T-helper 1 cell treated with Interleukin-12 subunit alpha and Interleukin-12 subunit beta and Interleukin-4 antibody, amounts not matched to agents 30 μg/mL and 1 μg/mL, for 36 hours (primary cell): Measurements from ENCODE around the gene RTN4IP1.
"Not testable (repeated sequence)": the region's sequence is repeated elsewhere in the genome, so short reads cannot be mapped to it uniquely, and the experiment has no call there.

Experiments used
- H3K27ac Mint-ChIP-seq: one replicate; pipeline ENCODE4 v1.8.0; 2021; ENCODE audit warnings: mild to moderate bottlenecking, mixed read lengths
- H3K27me3 Mint-ChIP-seq: one replicate; pipeline ENCODE4 v1.8.0; 2021; ENCODE audit warnings: low read depth, mixed read lengths
- H3K36me3 Mint-ChIP-seq: one replicate; pipeline ENCODE4 v1.8.0; 2021; ENCODE audit warnings: low read depth, mixed read lengths
- H3K4me1 Mint-ChIP-seq: one replicate; pipeline ENCODE4 v1.8.0; 2021; ENCODE audit warnings: low read depth, mixed read lengths
- H3K4me3 Mint-ChIP-seq: one replicate; pipeline ENCODE4 v1.8.0; 2021; ENCODE audit warnings: mild to moderate bottlenecking, moderate library complexity, mixed read lengths
- H3K9me3 Mint-ChIP-seq: one replicate; pipeline ENCODE4 v1.8.0; 2021; ENCODE audit warnings: mixed read lengths

The RTN4IP1 gene

GRCh38 chr6:106555767-106556166 is 73.5 kb downstream of the RTN4IP1 start:
- peaks cover 45% of the 10 kb centered on the region for H3K36me3 Mint-ChIP-seq
- H3K9me3 Mint-ChIP-seq = peaks cover 4% of the 10 kb centered on the region
- H3K4me1 Mint-ChIP-seq = peaks cover 4% of the 10 kb centered on the region
- H3K27me3 Mint-ChIP-seq = no peaks in the 10 kb centered on the region
- no peak overlapping the region for H3K4me3 Mint-ChIP-seq
- H3K27ac Mint-ChIP-seq = no peak overlapping the region

GRCh38 chr6:106553440-106553839 is 75.9 kb downstream of the RTN4IP1 start:
- Mint-ChIP-seq H3K36me3 (peaks cover 53% of the 10 kb centered on the region), H3K4me3 (no peak overlapping the region), H3K27ac (no peak overlapping the region), H3K27me3 (no peaks in the 10 kb centered on the region), H3K9me3 (peaks cover 4% of the 10 kb centered on the region), H3K4me1 (peaks cover 4% of the 10 kb centered on the region)

- Mint-ChIP-seq H3K27ac (no peak overlapping the region), H3K4me1 (peaks cover 19% of the 10 kb centered on the region), H3K9me3 (peaks cover 4% of the 10 kb centered on the region), H3K27me3 (no peaks in the 10 kb centered on the region), H3K36me3 (peaks cover 57% of the 10 kb centered on the region), H3K4me3 (no peak overlapping the region)
These were observed 78.1 kb downstream of the RTN4IP1 start for GRCh38 chr6:106551155-106551554.

- Mint-ChIP-seq H3K27me3 (no peaks in the 10 kb centered on the region), H3K4me1 (peaks cover 25% of the 10 kb centered on the region), H3K4me3 (no peak overlapping the region), H3K36me3 (peaks cover 63% of the 10 kb centered on the region), H3K27ac (no peak overlapping the region), H3K9me3 (peaks cover 4% of the 10 kb centered on the region)
These were observed 79.8 kb downstream of the RTN4IP1 start for GRCh38 chr6:106549521-106549920.

- H3K27me3 Mint-ChIP-seq, H3K27ac Mint-ChIP-seq, H3K9me3 Mint-ChIP-seq, H3K4me3 Mint-ChIP-seq: not testable (repeated sequence)
- peaks cover 68% of the 10 kb centered on the region for H3K36me3 Mint-ChIP-seq
- peaks cover 25% of the 10 kb centered on the region for H3K4me1 Mint-ChIP-seq
These were observed 80.3 kb downstream of the RTN4IP1 start for GRCh38 chr6:106548926-106549455.

- no peak overlapping the region for H3K27ac Mint-ChIP-seq
- no peak overlapping the region for H3K4me3 Mint-ChIP-seq
- H3K36me3 Mint-ChIP-seq = peaks cover 62% of the 10 kb centered on the region
- peaks cover 25% of the 10 kb centered on the region for H3K4me1 Mint-ChIP-seq
- peaks cover 4% of the 10 kb centered on the region for H3K9me3 Mint-ChIP-seq
- H3K27me3 Mint-ChIP-seq = no peaks in the 10 kb centered on the region
These were observed 81.5 kb downstream of the RTN4IP1 start for GRCh38 chr6:106547601-106548453.

- peaks cover 4% of the 10 kb centered on the region for H3K9me3 Mint-ChIP-seq
- H3K27ac Mint-ChIP-seq = no peak overlapping the region
- H3K4me3 Mint-ChIP-seq = no peak overlapping the region
- H3K4me1 Mint-ChIP-seq = peaks cover 22% of the 10 kb centered on the region
- no peaks in the 10 kb centered on the region for H3K27me3 Mint-ChIP-seq
- peaks cover 59% of the 10 kb centered on the region for H3K36me3 Mint-ChIP-seq
These were observed 82.4 kb downstream of the RTN4IP1 start for GRCh38 chr6:106546691-106547414.

- H3K4me1 Mint-ChIP-seq = peaks cover 21% of the 10 kb centered on the region
These were observed 83.0 kb downstream of the RTN4IP1 start for GRCh38 chr6:106546261-106546690.

GRCh38 chr6:106540907-106541306 is 88.4 kb downstream of the RTN4IP1 start:
- Mint-ChIP-seq H3K27me3 (no peaks in the 10 kb centered on the region), H3K4me1 (peaks cover 29% of the 10 kb centered on the region), H3K9me3 (no peaks in the 10 kb centered on the region), H3K36me3 (peaks cover 35% of the 10 kb centered on the region), H3K4me3 (no peak overlapping the region), H3K27ac (no peak overlapping the region)

More at GRCh38 chr6:106546261-106546690, 83.0 kb downstream of the RTN4IP1 start:
- no peak overlapping the region for H3K4me3 Mint-ChIP-seq
- H3K27ac Mint-ChIP-seq = no peak overlapping the region
- peaks cover 53% of the 10 kb centered on the region for H3K36me3 Mint-ChIP-seq
- no peaks in the 10 kb centered on the region for H3K27me3 Mint-ChIP-seq
- peaks cover 3% of the 10 kb centered on the region for H3K9me3 Mint-ChIP-seq

- Mint-ChIP-seq H3K27me3 (no peaks in the 10 kb centered on the region), H3K27ac (no peak overlapping the region), H3K4me1 (peaks cover 28% of the 10 kb centered on the region), H3K9me3 (no peaks in the 10 kb centered on the region), H3K4me3 (no peak overlapping the region), H3K36me3 (peaks cover 33% of the 10 kb centered on the region)
These were observed 88.9 kb downstream of the RTN4IP1 start for GRCh38 chr6:106540432-106540831.

- no peak overlapping the region for H3K27ac Mint-ChIP-seq
- no peak overlapping the region for H3K4me3 Mint-ChIP-seq
- H3K36me3 Mint-ChIP-seq = peaks cover 30% of the 10 kb centered on the region
- no peaks in the 10 kb centered on the region for H3K27me3 Mint-ChIP-seq
- H3K9me3 Mint-ChIP-seq = no peaks in the 10 kb centered on the region
- H3K4me1 Mint-ChIP-seq = peaks cover 31% of the 10 kb centered on the region
These were observed 89.4 kb downstream of the RTN4IP1 start for GRCh38 chr6:106539936-106540335.

- no peaks in the 10 kb centered on the region for H3K27me3 Mint-ChIP-seq
- peaks cover 34% of the 10 kb centered on the region for H3K36me3 Mint-ChIP-seq
- H3K4me3 Mint-ChIP-seq = peak overlapping the region; percentile 16
- H3K27ac Mint-ChIP-seq = peak overlapping the region; percentile 35
- peaks cover 45% of the 10 kb centered on the region for H3K4me1 Mint-ChIP-seq
- H3K9me3 Mint-ChIP-seq = no peaks in the 10 kb centered on the region
These were observed 91.2 kb downstream of the RTN4IP1 start for GRCh38 chr6:106538145-106538544.

GRCh38 chr6:106537662-106538061 is 91.6 kb downstream of the RTN4IP1 start:
- Mint-ChIP-seq H3K27me3 (no peaks in the 10 kb centered on the region), H3K4me1 (peaks cover 48% of the 10 kb centered on the region), H3K36me3 (peaks cover 38% of the 10 kb centered on the region), H3K27ac (peak overlapping the region; percentile 35), H3K9me3 (no peaks in the 10 kb centered on the region), H3K4me3 (no peak overlapping the region)

- Mint-ChIP-seq H3K4me3 (no peak overlapping the region), H3K36me3 (peaks cover 43% of the 10 kb centered on the region), H3K27ac (no peak overlapping the region), H3K27me3 (no peaks in the 10 kb centered on the region), H3K9me3 (no peaks in the 10 kb centered on the region), H3K4me1 (peaks cover 48% of the 10 kb centered on the region)
These were observed 92.4 kb downstream of the RTN4IP1 start for GRCh38 chr6:106536851-106537250.

- Mint-ChIP-seq H3K4me3 (no peak overlapping the region), H3K27ac (no peak overlapping the region), H3K9me3 (no peaks in the 10 kb centered on the region), H3K27me3 (no peaks in the 10 kb centered on the region), H3K36me3 (peaks cover 43% of the 10 kb centered on the region), H3K4me1 (peaks cover 48% of the 10 kb centered on the region)
These were observed 92.9 kb downstream of the RTN4IP1 start for GRCh38 chr6:106536357-106536756.
